GM18861 (cell line): Measurements from ENCODE around the gene ZNF462.

Experiments used
- ATAC-seq: cut with Tn5 transposase; IDR thresholded peaks from one replicate; pipeline ENCODE4 v1.9.1; 2021; ENCODE audit not compliant: unreplicated experiment

Gene ZNF462

DNA sequence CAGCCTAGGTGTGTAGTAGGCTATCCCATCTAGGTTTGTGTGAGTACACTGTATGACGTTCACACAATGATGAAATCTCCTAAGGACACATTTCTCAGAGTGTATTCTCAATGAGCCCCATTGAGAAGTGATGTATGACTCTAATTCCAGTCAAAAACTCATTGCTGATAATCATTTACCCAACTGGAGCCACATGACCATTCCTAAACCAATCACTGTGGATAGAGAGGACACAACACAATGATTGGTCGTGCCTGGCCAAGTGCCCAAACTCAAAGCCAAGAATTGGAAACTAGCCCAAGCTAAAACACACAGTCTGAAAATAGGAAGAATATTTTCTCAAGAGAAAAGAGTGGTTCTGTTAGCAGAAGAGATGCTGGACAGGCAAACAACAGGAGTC lies 191.2 kb downstream of the ZNF462 start:
- no peak for ATAC-seq

DNA sequence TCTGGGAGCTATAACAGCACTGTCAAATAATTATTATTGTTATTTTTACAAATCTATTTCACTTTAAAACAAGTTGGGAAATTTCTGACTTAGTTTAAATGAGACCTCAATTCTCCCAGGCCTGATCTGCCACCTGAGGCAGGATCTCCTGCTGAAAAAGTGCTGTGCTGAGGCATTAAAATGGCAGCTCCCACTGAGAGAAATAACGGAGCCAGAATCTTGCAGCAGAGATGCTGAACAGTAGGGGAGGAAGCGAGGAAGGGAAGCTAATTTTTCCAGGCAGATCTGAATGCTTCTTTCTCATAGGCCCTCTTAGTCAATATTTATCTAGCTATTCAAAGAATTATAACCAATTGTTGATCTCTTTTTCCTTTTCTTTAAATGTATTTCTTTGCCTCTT lies 196.3 kb downstream of the ZNF462 start:
- ATAC-seq, result no peak

DNA sequence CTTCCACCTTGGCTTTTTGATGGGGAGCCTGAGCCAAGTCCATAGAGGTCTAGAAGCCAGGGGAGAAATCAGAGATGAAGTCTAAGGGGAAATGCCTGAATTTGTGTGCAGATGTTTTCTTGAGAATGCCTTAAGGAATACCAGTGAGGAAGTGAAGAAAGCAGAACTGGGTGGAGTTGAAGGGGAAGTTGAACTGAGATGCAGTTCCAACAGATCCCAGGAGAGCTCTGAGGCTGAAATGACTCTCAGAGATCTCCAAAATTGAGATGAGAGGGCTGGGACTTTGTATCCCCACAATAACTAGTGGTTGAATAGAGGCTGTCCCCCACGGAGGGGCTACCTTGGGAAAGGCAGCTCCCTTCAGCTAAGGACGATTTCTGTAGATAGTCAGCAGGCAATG lies 197.1 kb downstream of the ZNF462 start:
- no peak for ATAC-seq
